Activated naive CD4-positive, alpha-beta T cell (primary cell): ENCODE results near the gene CENPP.

Experiments used
- DNase-seq, 4 experiments: peaks; one replicate each; lab custom pipeline; 2025; lab: John Stamatoyannopoulos, UW

Gene CENPP

GRCh38 chr9:92598382-92598781 is 272.6 kb downstream of the CENPP start:
- no peak for DNase-seq

DNA sequence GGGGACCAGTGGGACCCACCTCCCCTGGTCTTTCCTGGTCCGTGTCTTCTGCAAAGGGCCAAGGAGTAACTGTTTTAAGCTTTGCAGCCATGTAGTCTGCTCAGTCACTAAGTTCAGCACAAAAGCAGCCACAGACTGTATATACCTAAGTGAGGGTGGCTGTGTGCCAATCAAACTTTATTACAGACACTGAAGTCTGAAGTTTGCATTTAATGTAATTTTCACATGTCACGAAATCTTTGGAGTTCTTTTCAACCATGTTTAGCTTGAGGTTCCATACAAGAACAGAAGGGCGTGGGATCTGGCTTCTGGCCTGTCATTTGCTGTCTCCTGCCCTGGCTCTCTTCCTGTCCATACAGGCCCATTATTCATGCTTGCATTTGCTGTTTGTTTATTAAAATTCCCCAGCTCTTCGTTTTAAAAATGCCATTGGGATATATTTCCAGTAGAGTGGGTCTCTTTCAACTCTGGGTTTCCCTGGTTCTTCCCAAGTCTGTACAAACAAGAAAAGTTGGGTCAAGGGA is 274.2 kb downstream of the CENPP start:
- no peak for DNase-seq

- no peak for DNase-seq
These were observed 274.9 kb downstream of the CENPP start for GRCh38 chr9:92600462-92601261.

DNA sequence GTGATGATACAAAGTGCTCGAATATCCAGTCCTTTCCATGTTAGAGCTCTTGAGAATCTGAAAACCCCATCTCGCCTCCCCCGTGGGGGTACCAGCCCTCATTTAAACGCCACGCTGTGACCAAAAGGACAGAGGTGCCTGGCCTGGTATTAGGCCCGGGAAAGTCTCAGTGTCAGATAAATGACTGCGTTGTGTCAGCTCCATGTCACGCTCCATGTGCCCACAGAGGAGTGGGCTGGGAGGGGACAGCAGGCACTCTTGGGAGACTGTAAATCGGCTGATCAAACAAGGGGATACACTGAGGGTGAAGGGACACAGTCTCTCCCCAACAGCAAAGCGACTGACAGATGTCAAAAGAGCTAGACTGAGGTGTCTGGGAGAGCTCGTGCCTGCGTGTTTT is 275.7 kb downstream of the CENPP start:
- DNase-seq, result no peak

GRCh38 chr9:92602413-92602812 is 276.7 kb downstream of the CENPP start:
- DNase-seq, result no peak

GRCh38 chr9:92603100-92603499 is 277.3 kb downstream of the CENPP start:
- no peak for DNase-seq

GRCh38 chr9:92603990-92604389 is 278.2 kb downstream of the CENPP start:
- no peak for DNase-seq

GRCh38 chr9:92605224-92605623 is 279.5 kb downstream of the CENPP start:
- DNase-seq, result no peak

DNA sequence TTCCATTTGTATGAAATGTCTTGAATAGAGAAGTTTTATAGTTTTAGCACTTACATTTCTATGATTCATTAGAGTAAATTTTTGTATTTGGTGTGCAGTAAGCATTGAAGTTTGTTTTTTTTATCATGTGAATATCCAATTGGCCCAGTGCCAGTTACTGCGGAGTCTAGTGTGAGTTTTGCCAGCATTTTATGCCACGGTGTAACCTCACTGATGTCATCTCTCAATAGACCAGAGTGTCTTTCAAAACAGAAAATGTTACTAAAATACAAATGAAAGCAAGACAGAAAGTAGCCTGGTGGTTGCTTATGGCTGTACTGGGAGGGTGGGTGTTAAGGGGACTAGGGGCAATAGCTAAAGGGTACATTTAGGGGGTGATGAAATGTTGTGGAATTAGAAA is 281.3 kb downstream of the CENPP start:
- no peak for DNase-seq

GRCh38 chr9:92607773-92608172 is 282.0 kb downstream of the CENPP start:
- no peak for DNase-seq

- no peak for DNase-seq
These were observed 282.6 kb downstream of the CENPP start for GRCh38 chr9:92608241-92608908.

DNA sequence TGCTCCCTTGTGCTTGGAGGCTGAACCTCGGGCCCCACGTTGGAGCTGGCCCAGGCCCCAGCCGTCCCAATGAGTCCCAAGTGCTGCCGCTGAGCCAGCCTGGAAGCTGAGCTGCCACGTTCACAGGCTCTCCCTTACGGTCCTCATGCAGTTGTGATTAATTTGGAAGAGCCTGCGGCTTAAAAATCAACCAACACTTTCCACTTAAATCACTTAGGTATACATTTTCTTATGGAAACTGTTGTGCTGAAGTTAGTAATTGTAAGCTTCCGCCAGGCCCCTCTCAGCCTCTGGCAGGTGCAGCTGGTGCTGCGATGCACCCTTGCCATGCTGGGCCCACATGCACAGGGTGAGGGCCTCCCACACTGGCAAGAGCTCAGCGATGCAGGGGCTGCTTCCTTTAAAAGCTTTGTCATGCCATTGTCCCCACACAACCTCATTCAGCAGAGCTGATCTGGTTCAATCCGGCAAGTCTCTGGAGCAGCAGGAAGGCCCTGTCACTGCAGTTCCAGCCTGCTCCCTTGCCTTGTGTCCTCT is 283.2 kb downstream of the CENPP start:
- no peak for DNase-seq

- DNase-seq, result no peak
These were observed 285.0 kb downstream of the CENPP start for GRCh38 chr9:92610470-92611420.

DNA sequence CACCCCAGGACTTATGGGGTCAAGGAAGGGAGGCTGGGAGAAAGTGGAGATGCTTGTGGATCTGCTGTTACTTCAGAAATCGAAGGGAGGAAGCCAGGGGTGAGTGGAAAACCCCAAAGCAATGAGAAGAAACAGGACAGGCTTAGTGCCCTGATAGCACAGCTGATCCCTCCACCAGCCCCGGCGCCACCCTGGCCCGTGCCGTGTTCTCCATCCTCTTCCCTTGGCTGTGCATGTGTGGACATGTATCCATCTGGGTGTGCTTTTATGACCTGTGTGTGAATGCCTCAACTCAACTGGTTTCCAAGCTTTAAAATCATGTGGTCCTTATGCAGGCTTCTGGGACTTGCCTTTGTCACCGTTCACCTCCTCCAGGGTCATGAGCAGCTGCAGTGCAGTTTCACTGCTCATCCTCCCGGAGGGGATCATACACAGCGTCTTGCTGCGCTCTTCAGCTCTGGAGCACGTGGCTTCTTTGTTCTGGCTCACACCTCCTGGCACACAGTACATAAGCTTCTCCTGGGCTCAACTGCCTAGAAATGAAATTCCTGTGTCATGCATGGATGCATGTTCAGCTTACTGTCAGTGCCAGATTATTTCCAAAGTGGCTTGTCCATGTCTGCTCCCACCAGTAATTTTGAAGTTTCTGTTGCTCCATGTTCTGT is 286.0 kb downstream of the CENPP start:
- DNase-seq, result no peak

- no peak for DNase-seq
These were observed 286.5 kb downstream of the CENPP start for GRCh38 chr9:92612292-92612691.

DNA sequence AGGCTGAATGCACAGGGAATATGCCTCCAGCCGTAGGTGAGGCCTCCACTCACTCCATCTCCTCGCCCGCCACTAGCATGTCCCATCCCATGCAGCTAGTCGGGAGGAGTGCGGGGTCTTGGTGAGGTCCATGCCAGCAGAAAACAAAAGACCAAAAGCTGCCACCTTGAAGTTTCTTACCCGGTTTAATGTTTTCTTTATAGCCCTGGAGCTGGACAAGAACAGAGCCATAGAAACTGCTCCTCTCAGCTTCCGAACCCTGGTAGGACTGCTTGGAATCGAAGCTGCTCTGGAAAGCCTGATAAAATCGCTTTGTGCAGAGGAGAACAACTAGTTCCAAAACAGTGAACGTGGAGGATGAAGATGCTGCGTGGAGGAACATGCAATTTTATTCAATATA is 287.1 kb downstream of the CENPP start:
- DNase-seq, result no peak

GRCh38 chr9:92613268-92614122 is 287.7 kb downstream of the CENPP start:
- DNase-seq, result no peak

- DNase-seq, result no peak
These were observed 288.4 kb downstream of the CENPP start for GRCh38 chr9:92614123-92614510.

DNA sequence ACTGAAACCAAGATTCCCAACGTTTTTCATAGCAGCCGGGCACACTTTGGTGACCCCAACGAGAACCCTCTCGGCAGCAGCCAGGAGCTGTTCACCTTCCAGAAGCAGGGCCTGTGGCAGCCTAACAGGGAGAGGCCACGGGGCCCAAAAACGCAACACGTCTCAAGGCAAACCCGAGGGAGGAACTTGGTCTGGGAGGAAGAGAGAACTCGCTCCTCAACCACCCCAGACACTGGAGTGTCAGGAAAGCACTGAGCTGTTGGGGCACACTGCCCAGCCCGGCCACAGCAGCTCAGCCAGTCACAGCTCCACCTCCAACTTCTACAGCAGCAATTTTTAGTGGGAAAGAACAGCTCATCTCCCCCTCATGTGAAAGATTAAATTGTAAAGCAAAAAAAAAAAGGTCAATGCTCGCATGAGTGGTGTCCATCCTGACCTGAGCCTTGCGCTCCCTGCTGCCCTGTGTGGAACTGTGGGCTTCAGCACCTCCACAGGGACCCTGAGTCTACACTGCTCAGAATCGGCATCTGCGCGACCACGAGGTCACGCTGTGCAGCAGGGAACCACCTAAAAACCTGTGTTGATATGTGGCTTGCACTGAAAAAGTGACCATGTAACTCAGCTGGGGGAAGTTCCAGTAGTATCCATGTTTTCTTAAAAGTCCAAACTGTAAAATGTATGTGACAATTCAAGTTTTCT is 289.2 kb downstream of the CENPP start:
- DNase-seq, result no peak

GRCh38 chr9:92615790-92616189 is 290.0 kb downstream of the CENPP start:
- DNase-seq, result no peak
